A549 (cell line): ENCODE results near the gene CYSLTR2. TPM values are rescaled to one million over a fixed set of nuclear protein-coding genes. Genes with fewer than 3 reads are reported as not detected.

Experiments
- ATAC-seq, 2 experiments: fragments of 200-7000 bp in 1 of 2; fragments of >200 bp in 1 of 2; cut with Nextera tagmentation in 1 of 2; cut with Tn5 transposase in 1 of 2; 3 replicates each; pipeline versions ENCODE4 v1.8.0 to v1.9.1; 2018 to 2020; ENCODE audit warnings: mild to moderate bottlenecking in 1 of 2, moderate library complexity in 1 of 2
- CTCF ChIA-PET: fragments of 300-600 bp; sonication (Branson Sonifier 250); formaldehyde crosslinking; extraction: SDS; loops from one replicate; lab custom pipeline; 2021; ENCODE audit warnings: antibody characterized with exemption, inconsistent platforms; lab: Yijun Ruan, JAX
- POLR2A ChIA-PET: fragments of 350-600 bp; formaldehyde crosslinking; extraction: SDS; loops from one replicate; lab custom pipeline; 2021; ENCODE audit warnings: antibody characterized with exemption, inconsistent platforms; lab: Yijun Ruan, JAX
- DNase-seq, 2 experiments: peaks; one replicate each; pipeline versions ENCODE4 v3.0.0 to v3.0.0-alpha.2; 2011 to 2016; ENCODE audit warnings: low read depth in 1 of 2, low spot score in 1 of 2
- FAIRE-seq: peaks from 2 replicates; lab custom pipeline; 2011; peaks lifted over from hg19 to GRCh38; lab: Jason Lieb, UNC
- H3K27ac ChIP-seq, 2 experiments: fragments of >200 bp; sonication (Bioruptor Twin); formaldehyde crosslinking; 3 replicates each; pipeline ENCODE4 v1.5.1; 2016 to 2017
- H3K4me1 ChIP-seq: fragments of >200 bp; sonication (Bioruptor Twin); formaldehyde crosslinking; 3 replicates; pipeline ENCODE4 v1.6.1; 2016
- H3K4me2 ChIP-seq: fragments of >200 bp; sonication (Bioruptor Twin); formaldehyde crosslinking; 3 replicates; pipeline ENCODE4 v1.6.1; 2016
- H3K4me3 ChIP-seq: fragments of >200 bp; sonication (Bioruptor Twin); formaldehyde crosslinking; 3 replicates; pipeline ENCODE4 v1.5.1; 2016
- H3K9me3 ChIP-seq: fragments of >200 bp; sonication (Bioruptor Twin); formaldehyde crosslinking; 3 replicates; pipeline ENCODE4 v1.6.1; 2016
- CHD4 ChIP-seq: fragments of 200-600 bp; sonication (generic); IDR thresholded peaks from 2 replicates; pipeline ENCODE4 v1.6.1; 2016; ENCODE audit warnings: antibody characterized with exemption, mild to moderate bottlenecking, borderline replicate concordance
- E2F6 ChIP-seq: IDR thresholded peaks from 2 replicates; pipeline ENCODE4 v1.6.1; 2012; ENCODE audit warnings: low read depth, borderline replicate concordance
- EHMT2 ChIP-seq: fragments of 200-600 bp; sonication (generic); IDR thresholded peaks from 2 replicates; pipeline ENCODE4 v1.6.1; 2016; ENCODE audit warnings: antibody characterized with exemption, low read depth, mild to moderate bottlenecking, moderate library complexity
- FOSB ChIP-seq: fragments of 250-450 bp; sonication (Bioruptor Pico); IDR thresholded peaks from 2 replicates; pipeline ENCODE4 v1.5.0; 2020; ENCODE audit warnings: mild to moderate bottlenecking, moderate library complexity
- FOSL2 ChIP-seq, 2 experiments: fragments of 450-650 bp in 1 of 2; fragments of >200 bp in 1 of 2; sonication (Bioruptor Twin) in 1 of 2; formaldehyde crosslinking; IDR thresholded peaks; 2 replicates each; pipeline versions ENCODE4 v1.5.0 to v1.6.1; 2016 to 2020; ENCODE audit warnings: mild to moderate bottlenecking in 1 of 2, moderate library complexity in 1 of 2
- FOXS1 ChIP-seq: fragments of 250-450 bp; sonication (Bioruptor Pico); IDR thresholded peaks from 2 replicates; pipeline ENCODE4 v1.5.0; 2020; ENCODE audit warnings: mild to moderate bottlenecking, moderate library complexity
- HES2 ChIP-seq: fragments of >200 bp; sonication (Bioruptor Twin); formaldehyde crosslinking; IDR thresholded peaks from 2 replicates; pipeline ENCODE4 v1.6.1; 2016
- HMGXB4 ChIP-seq: fragments of 250-450 bp; sonication (Bioruptor Pico); IDR thresholded peaks from 2 replicates; pipeline ENCODE4 v1.5.0; 2021; ENCODE audit warnings: mild to moderate bottlenecking, moderate library complexity, borderline replicate concordance
- HOXB13 ChIP-seq: fragments of 250-450 bp; sonication (Bioruptor Pico); IDR thresholded peaks from 2 replicates; pipeline ENCODE4 v1.5.0; 2020; ENCODE audit warnings: low read depth, mild to moderate bottlenecking, moderate library complexity
- KDM1A ChIP-seq: fragments of 200-600 bp; sonication (generic); IDR thresholded peaks from 2 replicates; pipeline ENCODE4 v1.6.1; 2016; ENCODE audit warnings: low read depth, mild to moderate bottlenecking
- PHF8 ChIP-seq: fragments of 200-600 bp; sonication (generic); IDR thresholded peaks from 2 replicates; pipeline ENCODE4 v1.6.1; 2016; ENCODE audit warnings: low read depth, mild to moderate bottlenecking, antibody characterized with exemption, moderate library complexity, borderline replicate concordance
- RARB ChIP-seq: fragments of 250-450 bp; sonication (Bioruptor Pico); IDR thresholded peaks from 2 replicates; pipeline ENCODE4 v1.8.0; 2021; ENCODE audit warnings: mild to moderate bottlenecking, moderate library complexity
- REST ChIP-seq: fragments of 200-600 bp; sonication (generic); IDR thresholded peaks from 2 replicates; pipeline ENCODE4 v1.6.1; 2016; ENCODE audit warnings: antibody characterized with exemption, mild to moderate bottlenecking, moderate library complexity
- RNF2 ChIP-seq: fragments of 200-600 bp; sonication (generic); IDR thresholded peaks from 2 replicates; pipeline ENCODE4 v1.6.1; 2016; ENCODE audit warnings: low read depth, mild to moderate bottlenecking, antibody characterized with exemption, moderate library complexity, borderline replicate concordance
- SMC3 ChIP-seq: fragments of >200 bp; sonication (Bioruptor Twin); formaldehyde crosslinking; IDR thresholded peaks from 3 replicates; pipeline ENCODE4 v1.6.1; 2018; ENCODE audit warnings: inconsistent platforms
- TP53 ChIP-seq: fragments of 250-450 bp; sonication (Bioruptor Pico); IDR thresholded peaks from 2 replicates; pipeline ENCODE4 v1.5.0; 2021; ENCODE audit warnings: mild to moderate bottlenecking, moderate library complexity
- WGBS: methylation state at CpG from one replicate; pipeline ENCODE4 v1.1.6; 2017; ENCODE audit errors: missing lambda C conversion rate; 5-methylcytosine and 5-hydroxymethylcytosine counted together
- polyA plus RNA-seq, 4 experiments: library from polyadenylated mRNA; depleted of rRNA in 3 of 4; stranded (reverse); fragments of >200 nt; fragmentation: RNase III in 1 of 4; extraction: RNeasy Plus Mini Kit Qiagen cat#74134 plus additional on column Dnase treatment in 1 of 4; gene quantifications; 2 replicates in 3 of 4; 3 replicates in 1 of 4; pipeline ENCODE4 v1.2.3, GENCODE V29; 2011 to 2017

The CYSLTR2 gene
- polyA plus RNA-seq, 2 of the 4 experiments (the other 2 are of a cell fraction), result not detected

- POLR2A ChIA-PET, result interaction anchor here (1.2 kb wide), 1 partner anchor 9 kb away, joined by 3 read pairs; no protein-coding TSS in a partner anchor
- no peak for TF ChIP-seq KDM1A
- FAIRE-seq (no peak), DNase-seq (no peak), ATAC-seq (0 out of 6 replicates have a peak, but pooled peaks of 1 of the 2 experiments have one; percentile 39)
- Histone ChIP-seq H3K9me3 (no peaks in the 10 kb centered on the region), H3K4me1 (no peaks in the 10 kb centered on the region), H3K4me2 (no peak overlapping the region), H3K4me3 (no peak overlapping the region), H3K27ac (no peak overlapping the region)
- WGBS, result 58% methylated on average over 2 of the region's 3 CpGs
- CTCF ChIA-PET, result interaction anchor here (1.2 kb wide), 1 partner anchor 10 kb away, joined by 3 read pairs; no protein-coding TSS in a partner anchor
These were observed 6.9 kb upstream of the CYSLTR2 start for GRCh38 chr13:48646791-48647190.

GRCh38 chr13:48647625-48648024, 6.1 kb upstream of the CYSLTR2 start:
- ChIA-PET POLR2A (no interaction called here), CTCF (interaction anchor here (1.2 kb wide), 1 partner anchor 9 kb away, joined by 3 read pairs; no protein-coding TSS in a partner anchor)
- Histone ChIP-seq H3K27ac (no peak overlapping the region), H3K9me3 (no peaks in the 10 kb centered on the region), H3K4me3 (no peak overlapping the region), H3K4me2 (no peak overlapping the region), H3K4me1 (no peaks in the 10 kb centered on the region)
- no peak for ATAC-seq
- WGBS, result 23% methylated on average over 2 of the region's 2 CpGs
- no peak for DNase-seq
- FAIRE-seq, result no peak
- no peak for TF ChIP-seq TP53
- TF ChIP-seq CHD4, result no peak
- TF ChIP-seq HOXB13 (CRISPR knock-in tag), result no peak
- no peak for TF ChIP-seq RARB (CRISPR knock-in tag)
- TF ChIP-seq HES2, result no peak
- TF ChIP-seq PHF8, result no peak
- TF ChIP-seq, all 56 proteins: peak for 0

GRCh38 chr13:48648446-48648845, 5.3 kb upstream of the CYSLTR2 start:
- no peaks in the 10 kb centered on the region for H3K9me3 ChIP-seq
- FAIRE-seq (no peak), ATAC-seq (no peak), DNase-seq (no peak)
- TF ChIP-seq RARB (CRISPR knock-in tag) (no peak), REST (no peak), FOXS1 (CRISPR knock-in tag) (no peak), PHF8 (no peak), RNF2 (no peak), FOSB (no peak), FOSL2 (IDR thresholded peaks at IDR 0.05) (no peak), FOSL2 (CRISPR knock-in tag; IDR thresholded peaks at IDR 0.05) (no peak), SMC3 (no peak), HES2 (no peak), E2F6 (no peak), EHMT2 (no peak), HMGXB4 (CRISPR knock-in tag) (no peak)
- no peaks in the 10 kb centered on the region for H3K4me1 ChIP-seq
- H3K27ac ChIP-seq, result no peak overlapping the region
- H3K4me3 ChIP-seq, result no peak overlapping the region
- ChIA-PET POLR2A (no interaction called here), CTCF (no interaction called here)
- no peak overlapping the region for H3K4me2 ChIP-seq
- 14% methylated on average over 2 of the region's 2 CpGs for WGBS
